ENCODE results near the gene ZNF346.
A peak's percentile ranks its signal among the peaks of the same experiment; 100 is the strongest.
"Not testable (repeated sequence)": the region's sequence is repeated elsewhere in the genome, so short reads cannot be mapped to it uniquely, and the experiment has no call there.

Gene ZNF346

DNA sequence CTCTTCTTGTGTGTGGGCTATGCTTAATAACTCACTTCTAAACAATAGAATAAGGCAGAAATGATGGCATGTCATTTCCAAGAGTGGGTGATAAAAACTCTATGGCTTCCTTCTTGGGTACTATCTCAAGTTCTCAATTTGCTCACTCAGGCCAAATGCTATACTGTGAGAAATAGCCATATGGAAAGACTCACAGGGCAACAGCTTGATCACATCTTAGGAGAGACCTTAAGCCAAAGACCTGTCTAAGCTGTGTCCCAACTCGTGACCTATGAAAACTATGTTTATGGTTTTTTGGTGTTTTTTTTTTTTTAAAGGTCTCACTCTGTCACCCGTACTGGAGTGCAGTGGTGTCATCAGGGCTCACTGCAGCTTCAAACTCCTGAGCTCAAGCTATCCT is 13.8 kb upstream of the ZNF346 start:
- DNase-seq: no peak

DNA sequence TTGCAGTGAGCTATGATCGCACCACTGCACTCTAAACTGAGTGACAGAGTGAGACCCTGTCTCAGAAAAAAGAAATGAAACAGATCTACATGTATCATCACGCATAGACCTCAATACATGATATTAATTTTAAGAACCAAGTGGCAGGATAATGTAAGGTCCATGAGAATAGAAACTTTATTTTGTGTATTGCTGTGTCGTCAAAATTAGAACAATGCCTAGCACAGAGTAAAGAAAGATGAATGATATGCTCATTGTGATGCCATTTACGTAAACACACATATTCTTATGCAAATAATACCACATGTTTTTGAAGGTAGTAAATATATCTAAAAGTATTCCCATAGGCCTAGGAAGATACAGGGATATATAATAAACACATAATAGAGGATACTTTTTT is 12.3 kb upstream of the ZNF346 start:
- DNase-seq: no peak

DNA sequence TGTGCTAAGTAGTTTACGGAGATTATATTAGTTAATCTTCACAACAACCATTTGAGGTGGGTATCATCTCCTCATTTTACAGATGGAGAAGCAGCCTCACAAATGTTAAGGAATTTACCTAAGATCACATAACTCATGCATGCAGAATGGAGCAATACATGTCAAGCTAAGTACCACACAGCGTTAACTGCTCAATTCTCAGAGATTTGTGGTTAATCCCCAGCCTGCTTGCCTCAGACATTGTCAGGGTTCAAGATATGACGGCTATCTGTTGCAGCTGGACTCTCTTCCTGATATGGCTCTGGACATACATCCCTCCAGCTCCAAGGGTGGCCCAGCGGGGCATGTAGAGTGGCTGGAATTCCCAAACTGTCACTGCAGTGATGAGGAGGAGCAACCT is 7.3 kb upstream of the ZNF346 start:
- DNase-seq: no peak

DNA sequence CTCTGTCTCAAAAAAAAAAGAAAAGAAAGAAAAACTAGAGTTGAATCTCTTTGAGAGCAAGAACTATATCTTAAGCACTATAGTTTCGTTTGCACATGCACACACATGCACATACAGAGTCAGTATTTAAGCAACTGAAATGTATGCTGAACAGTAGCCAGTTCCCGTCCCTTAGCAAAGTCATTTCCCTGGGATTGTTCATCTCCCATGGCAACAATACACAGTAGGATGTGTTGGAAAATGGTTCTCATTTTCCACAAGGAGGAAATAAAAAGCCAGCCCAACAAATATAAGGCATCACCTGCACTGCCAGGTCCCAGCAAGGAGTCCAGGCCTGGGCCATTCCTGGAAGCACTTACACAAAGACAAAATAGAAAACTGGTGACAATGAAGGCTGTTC is 4.2 kb upstream of the ZNF346 start:
- no peak for DNase-seq

DNA sequence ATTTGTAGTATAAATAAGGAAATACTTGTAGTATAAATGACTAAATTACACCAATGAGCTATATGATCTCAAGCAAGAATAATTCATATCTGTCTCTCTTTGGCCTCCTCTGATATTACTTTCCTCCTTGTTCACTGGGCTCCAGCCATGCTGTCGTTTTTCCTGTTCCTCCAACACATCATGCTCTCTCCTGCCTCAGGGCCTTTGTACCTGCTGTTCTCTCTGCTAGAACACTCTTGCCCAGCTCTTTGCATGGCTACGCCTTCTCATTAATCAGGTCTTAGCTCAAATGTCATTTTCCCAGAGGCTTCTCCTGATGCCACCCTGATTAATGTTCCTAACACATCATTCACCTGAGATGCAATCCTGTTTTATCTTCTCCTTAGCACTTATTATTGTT is 2.5 kb upstream of the ZNF346 start:
- DNase-seq: no peak

DNA sequence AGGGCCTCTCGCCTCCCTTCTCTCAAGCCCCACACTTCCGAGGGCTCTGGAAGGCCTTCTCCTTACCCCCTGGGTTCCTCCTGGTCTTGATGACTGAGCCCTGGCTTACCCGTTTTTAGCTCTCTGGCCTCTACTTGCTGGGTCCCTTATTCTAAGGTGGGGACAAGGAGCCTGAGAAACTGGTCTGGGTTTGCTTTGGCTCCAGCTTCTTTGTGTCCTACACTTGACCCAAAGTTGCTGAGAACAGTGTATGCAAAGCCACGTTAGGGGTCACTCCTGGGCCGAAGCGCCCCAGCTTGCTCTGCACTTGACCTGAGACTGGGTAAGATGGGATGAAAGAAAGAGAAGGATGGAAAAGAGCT is 788 bp downstream of the ZNF346 start:
- peak in 5 of 56 donors; percentile 14 to 30 (median 25) for DNase-seq

DNA sequence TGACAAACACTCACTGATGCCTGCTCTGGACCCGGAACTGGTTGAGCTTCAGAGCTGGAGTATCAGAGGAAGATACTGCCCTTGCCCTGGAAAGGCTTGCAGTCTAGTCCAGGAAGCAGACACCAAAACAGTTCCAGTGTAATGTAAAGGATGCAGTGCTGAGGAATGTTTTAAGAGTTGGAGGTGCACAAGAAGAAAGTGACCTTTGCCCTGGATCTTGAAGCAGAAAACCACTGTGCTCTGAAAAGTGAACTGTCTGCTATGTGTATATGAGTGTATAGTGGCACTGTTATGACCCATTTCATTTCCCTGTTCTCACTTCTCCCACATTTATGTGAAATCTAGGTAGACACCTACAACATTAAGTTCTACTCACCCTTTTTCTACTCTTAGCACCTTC is 2.1 kb downstream of the ZNF346 start:
- no peak for DNase-seq

DNA sequence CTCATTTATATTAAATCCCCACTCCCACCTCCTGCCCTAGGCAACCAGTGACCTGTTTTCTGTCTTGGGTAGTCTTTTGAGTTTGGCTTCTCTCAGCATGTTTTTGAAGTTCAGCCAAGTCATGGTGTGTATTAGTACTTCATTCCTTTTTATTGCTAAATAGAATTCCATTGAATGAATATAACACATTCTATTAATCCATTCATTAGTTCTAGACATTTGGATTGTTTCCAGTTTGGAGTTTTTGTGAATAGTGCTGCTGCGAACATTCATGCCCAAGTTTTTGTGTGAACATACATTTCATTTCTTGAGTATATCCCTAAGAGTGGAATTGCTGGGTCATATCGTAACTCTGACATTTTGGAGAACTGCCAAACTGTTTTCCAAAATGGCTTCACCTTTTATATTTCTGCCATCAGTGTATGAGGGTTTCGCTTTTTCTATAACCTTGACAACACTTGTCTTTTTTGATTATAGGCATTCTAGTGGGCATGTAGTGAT is 2.7 kb downstream of the ZNF346 start:
- no peak for DNase-seq

DNA sequence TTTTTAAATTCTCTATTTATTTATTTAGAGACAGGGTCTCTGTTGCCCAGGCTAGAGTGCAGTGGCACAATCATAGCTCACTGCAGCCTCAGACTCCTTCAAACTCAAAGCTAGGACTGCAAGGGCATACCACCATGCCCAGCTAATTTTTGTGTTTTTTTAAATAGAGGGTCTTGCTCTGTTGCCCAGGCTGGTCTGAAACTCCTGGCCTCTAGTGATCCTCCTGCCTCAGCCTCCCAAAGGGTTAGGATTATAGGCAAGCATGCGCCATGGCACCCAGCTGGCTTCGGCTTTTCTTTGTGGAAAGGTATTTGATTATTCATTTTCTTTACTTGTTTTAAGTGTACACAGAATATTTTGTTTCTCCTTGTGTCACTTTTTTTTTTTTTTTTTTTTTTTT is 5.2 kb downstream of the ZNF346 start:
- no peak for DNase-seq

DNA sequence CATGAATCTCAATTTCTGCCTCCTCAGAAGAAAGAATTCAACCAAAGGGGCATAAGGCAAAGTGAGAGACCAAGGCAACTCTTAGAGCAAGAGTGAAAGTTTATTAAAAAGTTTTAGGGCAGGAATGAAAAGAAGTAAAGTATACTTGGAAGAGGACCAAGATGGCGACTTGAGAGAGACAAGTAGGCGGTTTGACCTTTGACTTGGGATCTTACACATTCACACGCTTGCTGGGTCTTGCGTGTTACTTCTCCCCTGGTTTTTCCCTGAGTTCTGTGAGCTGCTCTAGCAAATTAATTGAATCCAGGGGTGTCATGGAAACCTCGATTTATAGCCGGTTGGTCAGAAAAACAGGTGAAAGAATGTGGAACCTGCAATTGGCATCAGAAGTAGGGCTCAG is 7.0 kb downstream of the ZNF346 start:
- DNase-seq: no peak

DNA sequence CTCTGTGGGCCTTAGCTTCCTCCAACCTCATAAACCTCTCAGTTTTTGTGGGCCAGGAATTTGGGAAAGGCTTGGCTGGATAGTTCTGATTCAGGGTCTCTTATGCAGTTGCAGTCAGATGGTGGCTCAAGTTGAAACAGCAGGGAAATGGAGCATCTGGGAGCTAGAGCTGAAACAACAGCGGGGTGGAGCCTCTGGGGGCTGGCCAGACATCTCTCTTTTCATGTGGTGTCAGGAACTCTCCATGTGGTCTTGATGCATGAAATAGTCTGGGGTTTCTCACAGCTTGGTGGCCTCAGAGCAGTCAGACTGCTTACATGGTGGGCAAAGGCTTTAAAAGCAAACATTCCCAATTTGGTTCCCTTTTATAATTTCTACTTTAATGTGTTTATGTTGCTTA is 13.5 kb downstream of the ZNF346 start:
- DNase-seq: no peak

DNA sequence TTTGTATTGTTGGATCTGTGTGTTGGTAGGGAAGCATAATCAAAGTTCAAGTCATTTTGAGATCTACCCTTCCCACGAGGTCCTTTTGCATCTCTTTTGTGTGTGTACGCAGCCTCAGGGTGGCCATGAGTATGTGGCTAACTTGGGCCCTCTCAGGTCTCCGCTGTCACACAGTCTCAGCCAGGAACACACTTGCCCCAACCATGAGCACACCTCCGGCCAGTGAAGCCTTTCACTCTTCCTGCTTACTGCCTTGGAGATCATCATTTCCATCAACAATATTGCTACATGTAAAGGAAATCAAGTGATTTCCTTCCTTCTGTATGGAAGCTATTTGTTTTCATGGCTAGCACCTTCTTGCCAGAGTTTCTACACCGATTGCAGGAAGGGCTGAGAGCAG is 13.9 kb downstream of the ZNF346 start:
- DNase-seq: no peak

DNA sequence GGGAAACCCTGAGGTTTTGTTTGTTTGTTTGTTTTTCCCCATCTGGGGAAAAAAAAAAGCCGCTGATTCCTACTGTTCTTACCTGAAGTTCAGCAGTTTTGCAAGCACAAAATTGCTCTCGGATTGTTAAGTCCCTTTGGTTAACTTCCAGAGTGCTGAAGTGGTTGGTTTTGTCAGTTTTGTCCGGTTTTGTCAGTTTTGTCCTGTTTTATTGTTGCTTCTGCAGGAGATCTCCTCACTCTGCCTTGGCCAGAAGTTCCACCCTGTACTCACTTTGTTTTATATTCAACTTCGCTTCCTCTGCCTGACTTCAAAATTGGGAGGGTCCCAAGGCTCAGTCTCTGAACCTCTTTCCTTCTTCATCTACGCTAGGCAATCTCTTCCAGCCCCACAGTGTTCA is 14.4 kb downstream of the ZNF346 start:
- DNase-seq: no peak

DNA sequence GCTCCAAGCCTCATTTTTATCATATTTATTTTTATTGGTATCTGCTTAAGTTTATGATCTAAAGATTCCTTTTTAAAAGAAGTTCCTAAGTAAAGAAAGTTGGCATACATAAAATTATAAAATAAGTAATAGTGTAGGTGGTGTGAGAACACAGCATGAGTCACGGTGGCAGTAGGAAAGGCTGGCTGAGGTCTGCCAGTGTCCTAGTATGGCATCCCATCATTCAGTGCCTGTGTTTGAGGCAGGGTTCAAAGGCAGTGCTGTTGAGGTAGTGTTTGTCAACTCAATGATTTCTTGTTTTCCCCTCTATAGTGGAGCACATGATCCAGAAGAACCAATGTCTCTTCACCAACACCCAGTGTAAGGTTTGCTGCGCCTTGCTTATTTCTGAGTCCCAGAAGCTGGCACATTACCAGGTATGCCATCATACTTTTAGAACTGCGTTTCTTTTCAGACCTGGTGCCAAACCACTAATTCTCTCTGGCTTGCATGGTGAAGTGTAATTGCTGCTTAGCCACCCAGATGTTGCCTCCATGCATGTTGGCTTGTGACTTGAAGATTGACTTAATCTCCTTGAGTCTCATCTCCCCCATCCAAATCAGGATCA is 18.4 kb downstream of the ZNF346 start:
- peak in 10 of 56 donors; percentile 3 to 52 (median 24) for DNase-seq

DNA sequence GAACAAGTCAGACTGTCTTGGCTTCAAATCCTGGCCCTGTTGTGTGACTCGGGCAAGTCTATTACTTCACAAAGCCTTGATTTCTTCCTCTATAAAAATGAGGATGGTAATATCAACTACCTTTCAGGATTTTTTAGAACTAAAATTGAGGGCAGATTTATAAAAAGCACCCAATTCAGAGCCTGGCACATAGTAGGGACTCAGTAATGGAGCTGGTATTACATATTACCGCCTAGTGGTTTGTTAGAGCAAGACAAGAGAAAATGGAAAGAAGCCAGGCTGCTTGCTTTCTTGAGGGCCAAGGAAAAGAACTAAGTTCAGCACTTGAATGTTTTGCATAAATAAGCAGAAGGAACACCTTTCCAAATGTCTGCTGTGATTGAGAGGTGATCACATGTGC is 19.4 kb downstream of the ZNF346 start:
- DNase-seq: no peak

DNA sequence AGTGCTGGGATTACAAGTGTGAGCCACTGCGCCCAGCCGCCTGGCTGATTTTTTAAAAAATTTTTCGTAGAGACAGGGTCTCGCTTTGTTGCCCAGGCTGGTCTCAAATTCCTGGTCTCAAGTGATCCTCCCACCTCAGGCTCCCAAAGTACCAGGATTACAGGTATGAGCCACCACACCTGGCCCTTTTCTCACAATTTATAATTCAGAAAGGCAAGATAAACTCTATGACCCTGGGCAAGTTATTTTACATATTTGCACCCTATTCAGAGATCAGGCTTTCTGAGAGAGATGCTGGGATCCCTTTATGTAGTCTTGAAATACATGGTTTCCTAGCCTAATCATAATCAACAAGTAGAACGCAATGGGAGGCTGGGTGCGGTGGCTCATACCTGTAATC is 20.6 kb downstream of the ZNF346 start:
- DNase-seq: no peak

DNA sequence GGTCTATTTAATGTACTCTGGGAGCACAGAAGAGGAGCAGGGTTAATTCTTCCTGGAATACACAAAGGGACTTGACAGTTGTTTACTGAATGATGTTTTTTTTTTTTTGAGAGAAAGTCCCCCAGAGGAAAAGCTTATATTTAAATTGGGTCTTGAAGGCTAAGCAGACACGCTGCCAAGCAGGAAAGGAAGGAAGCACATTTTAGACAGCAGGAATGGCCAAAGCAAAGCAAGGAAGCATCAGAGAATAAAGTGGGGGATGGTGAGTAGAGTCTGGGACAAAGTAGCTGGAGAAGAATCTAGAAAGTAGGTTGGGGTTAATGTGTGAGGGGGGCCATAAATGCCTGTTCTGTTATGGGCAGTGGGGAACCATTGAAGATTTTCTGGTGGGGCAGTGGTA is 21.5 kb downstream of the ZNF346 start:
- DNase-seq: no peak

DNA sequence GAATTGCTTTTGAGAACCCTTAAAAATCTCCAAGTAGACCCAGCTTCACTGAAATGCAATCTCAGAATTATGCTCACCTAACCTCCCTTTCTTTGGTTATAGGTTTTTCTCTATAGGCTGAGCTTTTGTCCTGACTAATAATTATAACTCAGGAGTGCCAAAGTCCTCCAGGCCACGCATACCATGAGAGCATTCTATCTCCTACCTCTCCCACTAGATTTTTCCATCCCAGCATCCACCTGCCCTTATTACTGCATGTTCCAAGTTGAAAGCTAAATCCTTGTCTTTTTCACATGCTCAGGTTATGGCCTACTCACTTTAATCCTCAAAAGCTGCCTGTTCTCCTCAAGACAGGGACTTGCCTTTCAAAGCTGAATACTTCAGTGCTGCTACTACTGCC is 22.1 kb downstream of the ZNF346 start:
- no peak for DNase-seq

DNA sequence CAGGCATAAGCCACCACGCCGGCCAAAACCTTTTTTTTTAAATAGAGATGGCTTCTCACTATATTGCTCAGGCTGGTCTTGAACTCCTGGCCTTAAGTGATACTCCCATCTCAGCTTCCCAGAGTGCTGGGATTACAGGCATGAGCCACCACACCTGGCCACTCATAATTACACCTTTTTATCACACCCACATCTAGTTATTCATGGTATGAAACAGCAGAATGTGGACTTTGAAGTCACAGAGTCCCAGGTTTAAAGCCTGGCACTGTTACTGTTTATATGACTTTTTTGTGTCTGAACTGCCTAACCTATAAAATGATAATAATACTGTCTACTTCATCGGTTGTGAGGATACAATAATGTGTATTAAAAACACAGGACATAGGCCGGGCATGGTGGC is 23.1 kb downstream of the ZNF346 start:
- DNase-seq: no peak

DNA sequence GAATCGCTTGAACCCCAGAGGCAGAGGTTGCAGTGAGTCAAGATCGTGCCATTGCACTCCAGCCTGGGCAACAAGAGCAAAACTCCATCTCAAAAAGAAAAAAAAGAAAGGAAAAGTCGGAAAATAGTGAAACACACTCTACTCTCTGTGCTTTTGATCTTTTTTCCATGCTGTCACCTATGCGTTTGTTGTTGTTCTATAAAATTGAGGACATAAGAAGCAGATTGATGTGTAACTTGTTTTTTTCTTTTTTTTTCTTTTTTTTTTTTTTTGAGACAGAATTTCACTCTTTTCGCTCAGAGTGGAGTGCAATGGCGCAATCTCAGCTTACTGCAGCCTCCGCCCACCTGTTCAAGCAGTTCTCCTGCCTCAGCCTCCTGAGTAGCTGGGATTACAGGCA is 26.0 kb downstream of the ZNF346 start:
- DNase-seq: not testable (repeated sequence)

DNA sequence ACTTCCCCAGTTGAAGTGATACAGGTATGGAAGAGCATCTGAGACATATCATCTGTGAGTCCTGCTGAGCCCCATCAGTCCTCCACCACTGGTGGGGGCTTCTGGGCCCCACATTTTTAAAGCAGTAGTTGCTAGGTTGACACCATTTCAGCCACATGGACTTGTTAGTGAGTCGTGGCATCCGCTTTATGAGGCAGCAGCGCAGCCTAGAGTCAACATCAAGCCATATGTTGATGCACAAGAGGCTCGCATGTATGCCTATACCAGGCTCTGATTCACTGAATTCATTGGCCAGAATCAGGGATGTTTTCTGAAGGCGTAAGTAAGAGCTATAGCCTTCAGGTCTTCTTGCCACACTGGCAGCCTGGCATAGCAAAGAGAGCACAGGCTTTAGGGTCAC is 26.8 kb downstream of the ZNF346 start:
- DNase-seq: no peak

DNA sequence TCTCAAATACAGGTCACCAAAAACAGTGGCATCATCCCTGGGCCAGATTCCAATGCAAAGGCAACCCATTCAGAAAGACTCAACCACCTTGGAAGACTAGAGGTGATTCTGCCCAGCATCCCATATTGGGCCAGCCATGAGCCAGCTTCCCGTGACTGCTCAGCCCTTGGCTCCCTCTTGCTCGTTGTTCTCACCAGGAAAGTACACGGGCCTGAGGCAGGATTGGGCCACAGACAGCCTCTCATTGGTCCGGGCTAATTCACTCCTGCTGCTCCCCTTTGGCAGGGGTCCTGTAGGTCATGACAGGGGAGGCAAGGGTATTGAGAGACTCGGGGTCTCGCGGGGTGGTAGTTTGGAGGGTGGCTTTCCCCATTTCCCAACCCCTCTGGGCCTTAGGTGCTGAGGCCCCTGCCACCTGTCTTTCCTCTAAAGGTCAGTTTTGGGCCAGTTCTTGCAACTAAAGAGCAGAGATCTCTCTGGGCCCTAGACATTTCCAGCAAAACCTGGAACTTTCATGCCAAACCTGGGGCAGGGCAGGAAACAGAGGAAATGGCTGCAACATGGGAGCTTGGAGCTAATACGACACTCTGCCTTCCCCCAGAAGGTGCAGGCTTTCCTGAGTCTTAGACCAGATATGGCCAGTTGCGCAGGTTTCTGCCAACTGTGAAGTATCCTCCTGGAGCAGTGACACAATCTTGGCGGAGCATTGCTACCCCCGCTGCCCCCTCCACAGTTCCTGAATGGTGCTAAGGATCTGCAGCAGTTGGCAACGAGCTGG is 42.2 kb downstream of the ZNF346 start:
- no peak for DNase-seq

DNA sequence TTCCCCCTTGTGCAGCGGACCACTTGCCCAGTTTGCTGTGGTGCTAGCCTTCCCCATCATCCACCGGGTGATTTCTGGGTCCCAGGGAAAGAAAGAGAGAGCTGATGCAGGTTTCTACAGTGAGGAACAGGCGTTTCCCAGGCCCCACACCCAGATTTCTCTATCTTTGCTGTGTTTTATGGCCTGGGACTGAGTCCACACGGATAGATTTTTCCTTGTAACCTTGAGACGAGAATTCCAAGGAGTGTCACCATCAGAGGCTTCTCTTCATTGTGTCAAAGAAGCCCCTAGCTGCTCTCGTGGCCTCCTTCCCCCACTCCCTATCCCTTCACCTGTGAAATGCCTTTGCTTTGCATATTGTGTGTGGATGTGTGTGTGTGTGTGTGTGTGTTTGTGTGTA is 43.0 kb downstream of the ZNF346 start:
- DNase-seq: no peak

All from amygdala (tissue), 56 donors.